AG09309 (cell line): ENCODE data around the gene GPI.
A peak's percentile ranks its signal among the peaks of the same experiment; 100 is the strongest.

Experiments used
- DNase-seq: peaks from one replicate; pipeline ENCODE4 v3.0.0-alpha.2; 2010; ENCODE audit warnings: low read depth
- H3K4me3 ChIP-seq: 2 replicates; pipeline ENCODE4 v1.5.1; 2011; ENCODE audit warnings: mild to moderate bottlenecking, low read depth, low read length, moderate library complexity; ENCODE audit not compliant: control insufficient read depth
- CTCF ChIP-seq: IDR thresholded peaks from 2 replicates; pipeline ENCODE4 v1.5.1; 2011; ENCODE audit warnings: mild to moderate bottlenecking, low read depth, low read length, inconsistent platforms; ENCODE audit not compliant: insufficient read depth, control insufficient read depth; ENCODE audit errors: missing control alignments

Gene GPI

DNA sequence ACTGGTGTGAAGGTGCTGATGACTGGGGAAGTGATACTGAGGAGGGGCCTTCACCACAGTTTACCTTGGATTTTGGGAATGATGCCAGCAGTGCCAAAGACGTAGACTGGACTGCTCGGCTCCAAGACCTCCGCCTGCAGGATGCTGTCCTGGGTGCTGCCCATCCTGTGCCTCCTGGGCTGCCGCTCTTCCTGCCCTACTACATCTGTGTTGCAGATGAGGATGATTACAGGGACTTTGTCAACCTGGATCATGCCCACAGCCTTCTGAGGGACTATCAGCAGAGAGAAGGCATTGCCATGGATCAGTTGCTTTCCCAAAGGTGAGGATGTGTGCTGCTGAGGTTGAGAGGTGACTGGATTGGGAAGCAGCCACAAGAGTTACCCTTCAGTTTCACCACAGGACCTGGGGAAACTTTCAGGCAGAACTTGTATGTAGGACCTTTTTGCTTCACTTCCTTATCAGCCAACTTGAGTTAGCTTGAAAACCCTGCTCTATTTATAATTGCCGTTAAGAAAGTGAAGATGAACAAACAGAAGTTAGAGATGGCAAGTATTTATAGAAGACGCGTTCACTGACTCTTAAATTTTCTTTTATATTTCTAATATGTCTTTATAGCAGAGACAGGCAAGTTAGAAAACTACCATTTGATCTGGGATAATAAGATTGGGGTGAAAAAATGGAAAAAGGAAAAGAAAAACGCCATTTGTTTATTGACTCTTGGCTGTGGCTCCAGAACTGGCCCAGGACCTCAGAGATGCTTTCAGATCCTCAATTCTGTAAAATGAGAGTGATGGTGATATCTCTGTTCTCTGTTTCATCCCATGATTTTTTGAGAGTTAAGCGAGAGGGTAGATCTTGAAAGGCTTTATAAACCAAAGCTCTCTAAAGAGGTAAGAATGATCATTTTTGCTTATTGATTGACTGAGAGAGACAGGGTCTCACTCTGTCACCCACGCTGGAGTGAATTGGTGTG is 44.5 kb downstream of the GPI start:
- H3K4me3 ChIP-seq: no peak overlapping the region
- no peak for TF ChIP-seq CTCF
- DNase-seq: no peak

DNA sequence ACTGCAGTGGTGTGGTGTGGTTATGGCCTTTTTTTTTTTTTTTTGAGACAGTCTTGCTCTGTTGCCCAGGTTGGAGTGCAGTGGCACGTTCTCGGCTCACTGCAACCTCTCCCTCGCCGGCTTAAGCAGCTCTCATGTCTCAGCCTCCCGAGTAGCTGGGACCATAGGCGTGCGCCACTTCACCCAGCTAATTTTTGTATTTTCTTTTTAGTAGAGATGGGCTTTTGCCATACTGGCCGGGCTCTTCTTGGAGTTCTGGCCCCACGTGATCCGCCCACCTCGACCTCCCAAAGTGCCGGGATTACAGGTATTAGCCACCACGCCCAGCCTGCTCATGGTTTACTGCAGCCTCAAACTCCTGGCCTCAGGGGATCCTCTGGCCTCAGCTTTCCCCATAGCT is 46.2 kb downstream of the GPI start:
- no peak overlapping the region for H3K4me3 ChIP-seq
- no peak for TF ChIP-seq CTCF
- DNase-seq: no peak

DNA sequence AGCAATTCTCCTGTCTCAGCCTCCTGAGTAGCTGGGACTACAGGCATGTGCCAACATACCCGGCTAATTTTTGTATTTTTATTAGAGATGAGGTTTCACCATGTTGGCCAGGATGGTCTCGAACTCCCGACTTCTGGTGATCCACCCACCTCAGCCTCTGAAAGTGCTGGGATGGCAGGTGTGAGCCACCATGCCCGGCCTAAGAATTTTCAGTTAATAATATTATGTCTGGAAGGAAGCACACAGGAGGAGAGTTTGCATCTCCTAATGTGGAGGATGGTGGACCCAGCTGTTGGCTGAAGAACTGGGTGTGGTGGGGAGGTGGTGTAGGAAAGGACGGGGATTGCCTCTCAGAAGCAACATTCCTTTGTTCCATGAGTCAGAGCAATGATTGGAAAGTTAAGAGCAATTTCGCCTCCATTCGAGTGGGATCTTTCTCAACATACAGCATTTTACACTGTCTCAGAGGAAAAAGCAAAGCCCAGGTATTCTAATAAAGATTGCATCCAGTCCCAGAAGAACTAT is 51.1 kb downstream of the GPI start:
- no peak for TF ChIP-seq CTCF
- no peak overlapping the region for H3K4me3 ChIP-seq
- DNase-seq: no peak

GRCh38 chr19:34418300-34418699 is 53.3 kb downstream of the GPI start:
- no peak for DNase-seq
- no peak for TF ChIP-seq CTCF
- no peak overlapping the region for H3K4me3 ChIP-seq

GRCh38 chr19:34426096-34426661 is 61.2 kb downstream of the GPI start:
- no peak for TF ChIP-seq CTCF
- H3K4me3 ChIP-seq: no peak overlapping the region
- no peak for DNase-seq

- DNase-seq: no peak
- peak overlapping the region; percentile 80 for H3K4me3 ChIP-seq
- TF ChIP-seq CTCF: no peak
Measured at GRCh38 chr19:34428549-34429285, 63.7 kb downstream of the GPI start.
